H1 (cell line): ENCODE data around the gene RARB. TPM values are rescaled to one million over a fixed set of nuclear protein-coding genes. Genes with fewer than 3 reads are reported as not detected.

Experiments
- CTCF ChIA-PET: fragments of 300-600 bp; sonication (Branson Sonifier 250); formaldehyde crosslinking; loops from one replicate; lab custom pipeline; 2021; ENCODE audit not compliant: partially characterized antibody; lab: Charles Lee
- POLR2A ChIA-PET: fragments of 300-600 bp; sonication (Branson Sonifier 250); formaldehyde crosslinking; loops from one replicate; lab custom pipeline; 2021; ENCODE audit warnings: inconsistent platforms; ENCODE audit not compliant: partially characterized antibody; lab: Charles Lee
- DNase-seq, 2 experiments: peaks; one replicate each; pipeline versions ENCODE4 v3.0.0 to v3.0.0-alpha.2; 2010 to 2022; ENCODE audit warnings: low spot score in 2 of 2, low read depth in 1 of 2, mixed read lengths in 1 of 2
- FAIRE-seq: peaks from 2 replicates; lab custom pipeline; 2011; peaks lifted over from hg19 to GRCh38; lab: Jason Lieb, UNC
- H2AFZ ChIP-seq: 2 replicates; pipeline ENCODE4 v1.8.1; 2012; ENCODE audit warnings: low read length, inconsistent platforms
- H2AK5ac ChIP-seq: 2 replicates; pipeline ENCODE4 v1.6.1; 2013; ENCODE audit warnings: low read depth, low read length
- H2BK120ac ChIP-seq: replicated peaks from 2 replicates; pipeline ENCODE3; 2013; ENCODE audit warnings: low read depth, low read length, inconsistent platforms
- H2BK12ac ChIP-seq: 2 replicates; pipeline ENCODE4 v1.6.1; 2013; ENCODE audit warnings: low read depth, low read length
- H2BK15ac ChIP-seq: 2 replicates; pipeline ENCODE4 v1.6.1; 2013; ENCODE audit warnings: low read length
- H2BK20ac ChIP-seq: 2 replicates; pipeline ENCODE4 v1.6.1; 2013; ENCODE audit warnings: low read length
- H2BK5ac ChIP-seq: 2 replicates; pipeline ENCODE4 v1.6.1; 2013; ENCODE audit warnings: low read depth, low read length
- H3K14ac ChIP-seq: 2 replicates; pipeline ENCODE4 v1.6.1; 2013; ENCODE audit warnings: inconsistent platforms; ENCODE audit not compliant: insufficient read length
- H3K18ac ChIP-seq: 2 replicates; pipeline ENCODE4 v1.6.1; 2013; ENCODE audit warnings: low read length; ENCODE audit errors: extremely low read depth
- H3K23ac ChIP-seq: 2 replicates; pipeline ENCODE4 v1.6.1; 2013; ENCODE audit warnings: inconsistent platforms; ENCODE audit not compliant: insufficient read length
- H3K23me2 ChIP-seq: 2 replicates; pipeline ENCODE4 v1.6.1; 2013; ENCODE audit warnings: low read depth, low read length
- H3K27ac ChIP-seq: 2 replicates; pipeline ENCODE4 v1.6.1; 2011; ENCODE audit warnings: low read depth, low read length, inconsistent platforms
- H3K27me3 ChIP-seq, 4 experiments: replicated peaks in 1 of 4; 1 replicate in 1 of 4; 2 replicates in 3 of 4; pipeline versions ENCODE4 v1.6.1 to v1.8.1; 2011 to 2013; ENCODE audit warnings: low read length in 3 of 4, mild to moderate bottlenecking in 3 of 4, inconsistent platforms in 2 of 4, mixed read lengths in 2 of 4, moderate library complexity in 1 of 4; ENCODE audit not compliant: control insufficient read depth in 3 of 4, insufficient read depth in 3 of 4; ENCODE audit errors: extremely low read depth in 1 of 4
- H3K36me3 ChIP-seq, 4 experiments: 2 replicates each; pipeline versions ENCODE4 v1.6.1 to v1.8.1; 2011 to 2013; ENCODE audit warnings: mild to moderate bottlenecking in 4 of 4, low read length in 3 of 4, moderate library complexity in 2 of 4, control low read depth in 1 of 4, inconsistent platforms in 1 of 4; ENCODE audit not compliant: insufficient read depth in 4 of 4, control insufficient read depth in 2 of 4
- H3K4ac ChIP-seq: replicated peaks from 2 replicates; pipeline ENCODE3; 2013; ENCODE audit warnings: low read length, low read depth, mixed read lengths, inconsistent platforms; ENCODE audit not compliant: insufficient read length
- H3K4me1 ChIP-seq, 4 experiments: replicated peaks in 1 of 4; 1 replicate in 1 of 4; 2 replicates in 3 of 4; pipeline versions ENCODE4 v1.6.1 to v1.8.1; 2011 to 2013; ENCODE audit warnings: low read length in 3 of 4, inconsistent platforms in 2 of 4, mixed read lengths in 1 of 4; ENCODE audit not compliant: insufficient read depth in 4 of 4, control insufficient read depth in 3 of 4
- H3K4me2 ChIP-seq, 2 experiments: 2 replicates each; pipeline versions ENCODE4 v1.6.1 to v1.8.1; 2011 to 2013; ENCODE audit warnings: low read depth in 2 of 2, low read length in 2 of 2, control low read depth in 1 of 2, inconsistent platforms in 1 of 2, mild to moderate bottlenecking in 1 of 2; ENCODE audit not compliant: insufficient read depth in 1 of 2
- H3K4me3 ChIP-seq, 4 experiments: fragments of 200-600, 300-600 bp in 1 of 4; sonication (generic), shearing (Covaris generic), sonication (Bioruptor Twin) in 1 of 4; 2 replicates each; pipeline versions ENCODE4 v1.5.1 to v1.8.1; 2011 to 2016; ENCODE audit warnings: low read length in 4 of 4, low read depth in 3 of 4, control low read depth in 2 of 4, inconsistent platforms in 2 of 4, mild to moderate bottlenecking in 2 of 4, mixed read lengths in 1 of 4, moderate library complexity in 1 of 4; ENCODE audit not compliant: insufficient read depth in 2 of 4; ENCODE audit errors: extremely low read depth in 1 of 4
- H3K56ac ChIP-seq: replicated peaks from 2 replicates; pipeline ENCODE3; 2013; ENCODE audit warnings: low read depth, mild to moderate bottlenecking, mixed read lengths, low read length, inconsistent platforms; ENCODE audit not compliant: insufficient read length
- H3K79me1 ChIP-seq: 2 replicates; pipeline ENCODE4 v1.6.1; 2013; ENCODE audit warnings: low read depth, low read length, control low read depth
- H3K79me2 ChIP-seq, 2 experiments: 2 replicates each; pipeline versions ENCODE4 v1.6.1 to v1.8.1; 2012 to 2013; ENCODE audit warnings: low read length in 2 of 2, mild to moderate bottlenecking in 2 of 2, inconsistent platforms in 1 of 2; ENCODE audit not compliant: insufficient read depth in 2 of 2, control insufficient read depth in 1 of 2
- H3K9ac ChIP-seq, 4 experiments: replicated peaks in 1 of 4; 1 replicate in 1 of 4; 2 replicates in 3 of 4; pipeline versions ENCODE4 v1.6.1 to v1.8.1; 2011 to 2013; ENCODE audit warnings: low read depth in 3 of 4, low read length in 3 of 4, control low read depth in 2 of 4, mild to moderate bottlenecking in 2 of 4, moderate library complexity in 2 of 4, inconsistent platforms in 1 of 4; ENCODE audit errors: extremely low read depth in 1 of 4
- H3K9me3 ChIP-seq, 2 experiments: 2 replicates each; pipeline versions ENCODE4 v1.6.1 to v1.8.1; 2012 to 2013; ENCODE audit warnings: mild to moderate bottlenecking in 2 of 2, moderate library complexity in 2 of 2, control low read depth in 1 of 2, inconsistent platforms in 1 of 2, low read depth in 1 of 2, low read length in 1 of 2, mixed read lengths in 1 of 2; ENCODE audit not compliant: insufficient read depth in 2 of 2
- H4K20me1 ChIP-seq, 2 experiments: replicated peaks in 1 of 2; 2 replicates each; pipeline versions ENCODE3 to v1.8.1; 2011 to 2013; ENCODE audit warnings: inconsistent platforms in 2 of 2, low read length in 2 of 2, mild to moderate bottlenecking in 1 of 2; ENCODE audit not compliant: insufficient read depth in 2 of 2, control insufficient read depth in 1 of 2
- H4K5ac ChIP-seq: 2 replicates; pipeline ENCODE4 v1.6.1; 2013; ENCODE audit warnings: low read length, low read depth, mixed read lengths, inconsistent platforms; ENCODE audit not compliant: insufficient read length
- H4K8ac ChIP-seq: 2 replicates; pipeline ENCODE4 v1.8.0; 2013; ENCODE audit warnings: mild to moderate bottlenecking, moderate library complexity, low read length, inconsistent platforms; ENCODE audit not compliant: insufficient read depth; ENCODE audit errors: extremely low read depth
- H4K91ac ChIP-seq: replicated peaks from 2 replicates; pipeline ENCODE3; 2013; ENCODE audit warnings: low read length, mixed read lengths, inconsistent platforms; ENCODE audit not compliant: insufficient read length
- MAFK ChIP-seq: IDR thresholded peaks from 2 replicates; pipeline ENCODE4 v1.6.1; 2012; ENCODE audit warnings: low read depth, mild to moderate bottlenecking, improper control_type of control experiment, low read length
- POU5F1 ChIP-seq: IDR thresholded peaks from 2 replicates; pipeline ENCODE4 v1.6.1; 2011; ENCODE audit warnings: low read depth, mild to moderate bottlenecking, low read length, moderate library complexity
- WGBS, 2 experiments: shearing (Covaris generic) in 1 of 2; methylation state at CpG; one replicate each; pipeline versions ENCODE4 v1.1.6 to v1.1.7; 2013 to 2015; ENCODE audit warnings: low lambda C conversion rate in 2 of 2, mixed read lengths in 2 of 2, inconsistent platforms in 1 of 2, low coverage in 1 of 2, missing lambda C conversion rate in 1 of 2; ENCODE audit not compliant: insufficient replicate concordance in 2 of 2, insufficient coverage in 1 of 2, insufficient read length in 1 of 2; ENCODE audit errors: extremely low coverage in 1 of 2, missing lambda C conversion rate in 1 of 2; 5-methylcytosine and 5-hydroxymethylcytosine counted together
- polyA plus RNA-seq, 7 experiments: library from polyadenylated mRNA; depleted of rRNA in 3 of 7; stranded (reverse) in 5 of 7; unstranded in 2 of 7; fragments of >200 nt in 5 of 7; fragments of 200-250 nt in 2 of 7; gene quantifications; 1 replicate in 5 of 7; 2 replicates in 1 of 7; 4 replicates in 1 of 7; pipeline versions ENCODE4 v1.2.1 to v1.2.3, GENCODE V29; 2011 to 2013; ENCODE audit warnings: missing spikeins in 2 of 7, mixed read lengths in 2 of 7
- total RNA-seq: library from RNA; stranded (reverse); fragmentation: NEBNext Ultra II Directional; extraction: Animal tissue kit (Norgen Biotek cat#: 25700); gene quantifications from 2 replicates; pipeline ENCODE4 v1.2.1, GENCODE V29; 2021

RARB gene
- total and polyA plus RNA-seq, 2 of the 8 experiments (the other 6 are each of a cell fraction or from before 2014, with no cell fraction given) = 0.15 to 0.22 TPM

DNA sequence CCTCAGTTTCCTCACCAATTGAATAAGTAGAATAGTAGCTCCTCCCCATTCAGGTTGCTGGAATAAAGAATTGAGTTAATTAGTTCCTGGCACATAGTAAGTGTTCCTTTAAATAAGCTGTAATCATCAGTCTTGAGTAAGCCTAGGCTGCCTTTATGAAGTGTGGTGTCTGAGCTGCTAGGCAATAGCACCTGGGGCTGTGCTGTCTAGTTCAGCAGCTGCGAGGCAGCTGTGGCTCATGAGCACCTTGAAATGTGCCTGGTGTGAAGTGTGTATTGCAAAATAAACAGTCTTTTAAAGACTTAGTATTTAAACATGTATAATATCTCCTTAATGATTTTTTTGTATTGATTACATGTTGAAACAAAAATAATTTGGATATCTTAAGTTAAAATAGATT is 159.0 kb downstream of the RARB start:
- H3K79me2 ChIP-seq = no peaks in the 10 kb centered on the region
- no peak overlapping the region for H3K4ac ChIP-seq
- ChIA-PET POLR2A (no interaction called here), CTCF (interaction anchor here (0.7 to 11.9 kb wide), 7 partner anchors 9 to 628 kb away, joined by 3 to 138 read pairs (median 4); no protein-coding TSS in a partner anchor)
- no peaks in the 10 kb centered on the region for H3K27me3 ChIP-seq
- H2BK20ac ChIP-seq = no peak overlapping the region
- H2BK5ac ChIP-seq = no peak overlapping the region
- H3K79me1 ChIP-seq = no peaks in the 10 kb centered on the region
- H3K14ac ChIP-seq = no peak overlapping the region
- DNase-seq (no peak), FAIRE-seq (no peak)
- no peaks in the 10 kb centered on the region for H3K23me2 ChIP-seq
- H4K91ac ChIP-seq = no peak overlapping the region
- H3K56ac ChIP-seq = no peak overlapping the region
- H2AFZ ChIP-seq = no peak overlapping the region
- no peaks in the 10 kb centered on the region for H3K36me3 ChIP-seq
- H3K27ac ChIP-seq = no peak overlapping the region
- H2BK15ac ChIP-seq = no peak overlapping the region
- TF ChIP-seq POU5F1 (no peak), MAFK (no peak)
- H3K4me3 ChIP-seq = no peak overlapping the region
- no peak overlapping the region for H3K23ac ChIP-seq
- WGBS, 2 experiments = 100% methylated on average over 1 of the region's 1 CpG; no CpG with 5 or more reads in 1 of the 2 experiments
- H2BK12ac ChIP-seq = no peak overlapping the region
- no peak overlapping the region for H3K4me2 ChIP-seq
- no peaks in the 10 kb centered on the region for H3K9me3 ChIP-seq
- H3K4me1 ChIP-seq = no peaks in the 10 kb centered on the region
- H3K18ac ChIP-seq = no peak overlapping the region
- no peak overlapping the region for H3K9ac ChIP-seq
- no peak overlapping the region for H2BK120ac ChIP-seq
- no peak overlapping the region for H4K8ac ChIP-seq
- H2AK5ac ChIP-seq = no peak overlapping the region
- H4K20me1 ChIP-seq = no peaks in the 10 kb centered on the region
- no peak overlapping the region for H4K5ac ChIP-seq
